T-cell (primary cell): ENCODE results near the gene PTDSS2. TPM values are rescaled to one million over a fixed set of nuclear protein-coding genes. Genes with fewer than 3 reads are reported as not detected.

Experiments
- ATAC-seq, 4 experiments: fragments of 200-7000 bp in 3 of 4; fragments of 150-1000 bp in 1 of 4; cut with Tn5 transposase; replicated peaks in 1 of 4; 1 replicate in 3 of 4; 2 replicates in 1 of 4; pipeline ENCODE4 v1.10.0; 2021; ENCODE audit warnings: moderate library complexity in 3 of 4, mild to moderate bottlenecking in 2 of 4, moderate number of reproducible peaks in 1 of 4
- CTCF ChIA-PET, 2 donors: fragments of 300-600 bp; sonication (Branson Sonifier 250); formaldehyde crosslinking; loops; one replicate each; lab custom pipeline; 2022; ENCODE audit warnings: antibody characterized with exemption in 2 of 2; lab: Charles Lee
- POLR2A ChIA-PET, 2 donors: fragments of 300-600 bp; sonication (Branson Sonifier 250); formaldehyde crosslinking; loops; one replicate each; lab custom pipeline; 2022; ENCODE audit warnings: antibody characterized with exemption in 2 of 2; lab: Charles Lee
- DNase-seq, 35 experiments: peaks; one replicate each; pipeline versions ENCODE4 v3.0.0 to v3.0.0-alpha.2; 2013 to 2023
- H3K27ac ChIP-seq: one replicate; pipeline ENCODE4 v1.5.1; 2013; ENCODE audit warnings: low read length
- H3K27me3 ChIP-seq, 2 experiments: replicated peaks in 1 of 2; 1 replicate in 1 of 2; 2 replicates in 1 of 2; pipeline versions ENCODE4 v1.6.1 to v1.7.0; 2013; ENCODE audit warnings: low read length in 1 of 2, mixed read lengths in 1 of 2; ENCODE audit not compliant: control insufficient read depth in 2 of 2, insufficient read depth in 2 of 2; ENCODE audit errors: extremely low read depth in 1 of 2
- H3K36me3 ChIP-seq, 2 donors: 1 replicate in 1 of 2; 2 replicates in 1 of 2; pipeline versions ENCODE4 v1.6.1 to v1.7.0; 2013; ENCODE audit warnings: low read length in 1 of 2; ENCODE audit not compliant: control insufficient read depth in 2 of 2, insufficient read depth in 1 of 2; ENCODE audit errors: extremely low read depth in 1 of 2
- H3K4me1 ChIP-seq, 2 experiments: 1 replicate in 1 of 2; 2 replicates in 1 of 2; pipeline versions ENCODE4 v1.6.1 to v1.7.0; 2013; ENCODE audit warnings: low read length in 2 of 2, mixed read lengths in 1 of 2; ENCODE audit not compliant: insufficient read depth in 2 of 2, control insufficient read depth in 1 of 2; ENCODE audit errors: extremely low read depth in 1 of 2
- H3K4me3 ChIP-seq, 2 donors: 1 replicate in 1 of 2; 2 replicates in 1 of 2; pipeline versions ENCODE4 v1.5.1 to v1.7.0; 2013; ENCODE audit warnings: mild to moderate bottlenecking in 2 of 2, low read length in 1 of 2, moderate library complexity in 1 of 2; ENCODE audit not compliant: control insufficient read depth in 1 of 2; ENCODE audit errors: extremely low read depth in 1 of 2
- H3K9me3 ChIP-seq: 2 replicates; pipeline ENCODE4 v1.7.0; 2013
- H3K27ac Mint-ChIP-seq, 2 donors: one replicate each; pipeline ENCODE4 v1.8.0; 2020 to 2021; ENCODE audit warnings: mild to moderate bottlenecking in 2 of 2, mixed read lengths in 2 of 2
- H3K27me3 Mint-ChIP-seq, 2 donors: one replicate each; pipeline ENCODE4 v1.8.0; 2021 to 2022; ENCODE audit warnings: mixed read lengths in 2 of 2
- H3K36me3 Mint-ChIP-seq: one replicate; pipeline ENCODE4 v1.8.0; 2021; ENCODE audit warnings: mixed read lengths
- H3K4me1 Mint-ChIP-seq, 3 donors: one replicate each; pipeline ENCODE4 v1.8.0; 2020 to 2022; ENCODE audit warnings: mixed read lengths in 3 of 3, mild to moderate bottlenecking in 1 of 3
- H3K4me3 Mint-ChIP-seq, 3 donors: one replicate each; pipeline ENCODE4 v1.8.0; 2020 to 2022; ENCODE audit warnings: mild to moderate bottlenecking in 3 of 3, mixed read lengths in 3 of 3, moderate library complexity in 3 of 3
- H3K9me3 Mint-ChIP-seq, 3 donors: one replicate each; pipeline ENCODE4 v1.8.0; 2020 to 2022; ENCODE audit warnings: mixed read lengths in 3 of 3
- whole genome bisulfite sequencing: methylation state at CpG from one replicate; pipeline ENCODE4 v1.1.5; 2013; ENCODE audit warnings: missing lambda C conversion rate; ENCODE audit not compliant: insufficient coverage; 5-methylcytosine and 5-hydroxymethylcytosine counted together
- total RNA-seq, 35 experiments: library from RNA in 6 of 35; stranded (reverse) in 6 of 35; fragments of 120-200 nt in 1 of 35; gene quantifications; one replicate each; pipeline versions ENCODE4 v1.2.1 to v1.2.4 and lab custom pipeline; 2013 to 2026

Gene PTDSS2
- total RNA-seq, 5 donors from 2014 or later (not counting 1 experiment from before 2014, with no cell fraction given), result 22.4 to 33.5 (median 28.7) TPM

DNA sequence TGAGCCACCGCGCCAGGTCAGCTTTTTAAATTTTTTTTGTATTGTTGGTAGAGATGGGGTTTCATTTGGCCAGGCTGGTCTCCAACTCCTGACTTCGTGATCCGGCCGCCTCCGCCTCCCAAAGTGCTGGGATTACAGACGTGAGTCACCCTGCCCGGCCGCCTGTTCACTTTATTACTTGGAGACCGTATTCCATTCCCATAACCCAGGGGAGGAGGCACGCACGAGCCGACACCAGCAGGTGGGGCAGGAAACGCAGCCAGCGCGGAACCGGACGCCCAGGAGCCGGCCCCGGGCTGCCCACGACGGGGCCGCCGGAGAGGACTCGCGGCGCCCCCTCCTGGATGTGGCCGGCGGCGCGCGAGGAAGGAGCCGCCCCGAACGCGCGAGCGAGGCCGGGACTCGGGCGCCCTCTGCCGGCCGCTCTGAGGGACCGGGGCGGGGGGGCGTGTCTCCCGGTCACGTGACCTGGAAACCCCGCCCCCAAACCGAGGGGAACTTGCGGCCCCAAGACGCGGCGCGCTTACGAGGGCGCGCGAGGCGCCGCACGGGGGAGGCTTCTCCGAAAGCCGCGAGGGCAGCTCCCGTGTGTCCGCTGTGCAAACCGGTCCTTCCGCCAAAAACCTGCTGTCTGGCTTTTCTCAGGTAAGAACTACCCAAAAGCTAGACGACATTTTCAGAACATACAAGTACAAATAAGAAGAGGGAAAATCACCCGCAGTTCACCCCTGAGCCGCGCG is 68.6 kb downstream of the PTDSS2 start:
- DNase-seq (peak; percentile 64 to 97 (median 85)), ATAC-seq (peak; percentile 84 to 98 (median 94))
- no peaks in the 10 kb centered on the region for H3K9me3 ChIP-seq
- WGBS, result 3% methylated on average over 64 of the region's 74 CpGs
- H3K4me1 ChIP-seq, result peaks cover 2 to 7% of the 10 kb centered on the region in 2 experiments
- Mint-ChIP-seq H3K36me3 (no peaks in the 10 kb centered on the region), H3K27ac (peak overlapping the region; percentile 84 to 89), H3K27me3 (no peaks in the 10 kb centered on the region), H3K9me3 (peaks cover 0 to 3% (median 0%) of the 10 kb centered on the region in 3 donors), H3K4me1 (peaks cover 4 to 7% (median 5%) of the 10 kb centered on the region in 3 donors), H3K4me3 (peak overlapping the region; percentile 71 to 83 (median 76))
- H3K27me3 ChIP-seq, result no peaks in the 10 kb centered on the region
- H3K4me3 ChIP-seq, result peak overlapping the region; percentile 23 to 28
- peak overlapping the region; percentile 44 for H3K27ac ChIP-seq
- POLR2A ChIA-PET, result interaction anchor here in 1 of 2 donors (0.6 kb wide), 1 partner anchor 304 kb away, joined by 5 read pairs; no protein-coding TSS in a partner anchor
- CTCF ChIA-PET, result interaction anchor here (0.6 to 2.0 kb wide), 6 partner anchors 10 to 937 kb away, joined by 3 to 10 read pairs (median 3); partner anchors contain the start of gene RNH1 (in 1 of the 2)
- H3K36me3 ChIP-seq, result no peaks in the 10 kb centered on the region

DNA sequence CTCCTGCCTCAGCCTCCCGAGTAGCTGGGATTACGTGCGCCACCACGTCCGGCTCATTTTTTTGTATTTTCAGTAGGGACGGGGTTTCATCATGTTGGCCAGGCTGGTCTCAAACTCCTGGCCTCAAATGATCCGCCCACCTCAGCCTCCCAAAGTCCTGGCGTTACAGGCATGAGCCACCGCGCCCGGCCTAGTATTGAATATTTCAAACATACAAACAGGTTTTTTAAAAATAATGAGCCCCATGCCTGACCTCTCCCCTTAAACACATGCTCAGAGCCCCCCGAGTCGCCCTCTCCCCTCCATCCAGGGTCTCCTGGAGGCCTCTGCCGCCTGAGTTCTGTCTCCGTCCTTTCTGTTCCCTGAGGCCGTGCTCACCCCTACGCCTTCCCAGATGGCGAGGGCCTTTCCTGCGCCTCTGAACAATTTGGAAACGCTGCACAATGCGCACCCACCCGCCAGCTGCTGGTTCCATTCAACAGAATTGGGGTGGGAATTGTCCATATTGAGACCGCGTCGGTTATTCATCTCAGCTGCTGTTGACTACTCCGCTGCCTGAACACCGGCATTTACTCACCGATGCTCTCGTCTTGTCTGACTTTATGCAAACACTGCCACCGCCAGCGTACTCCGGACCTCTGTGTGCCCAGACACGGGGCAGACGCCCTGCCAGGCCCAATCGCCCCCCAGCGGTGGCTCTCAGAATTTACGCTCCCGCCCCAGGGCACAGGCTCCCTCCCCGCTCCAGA is 70.5 kb downstream of the PTDSS2 start:
- H3K4me3 Mint-ChIP-seq, result no peak overlapping the region
- Histone ChIP-seq H3K27ac (no peak overlapping the region), H3K4me1 (peaks cover 2 to 7% of the 10 kb centered on the region in 2 experiments), H3K4me3 (no peak overlapping the region), H3K27me3 (no peaks in the 10 kb centered on the region), H3K36me3 (no peaks in the 10 kb centered on the region), H3K9me3 (no peaks in the 10 kb centered on the region)
- peaks cover 4 to 7% (median 5%) of the 10 kb centered on the region in 3 donors for H3K4me1 Mint-ChIP-seq
- CTCF ChIA-PET, result interaction anchor here in 1 of 2 donors (0.6 kb wide), 1 partner anchor 1447 kb away, joined by 3 read pairs; no protein-coding TSS in a partner anchor
- H3K9me3 Mint-ChIP-seq, result peaks cover 0 to 3% (median 0%) of the 10 kb centered on the region in 3 donors
- no peaks in the 10 kb centered on the region for H3K36me3 Mint-ChIP-seq
- H3K27ac Mint-ChIP-seq, result no peak overlapping the region
- no peaks in the 10 kb centered on the region for H3K27me3 Mint-ChIP-seq
- ATAC-seq (no peak), DNase-seq (no peak)
- WGBS, result 93% methylated on average over 35 of the region's 39 CpGs
- POLR2A ChIA-PET, result no interaction called here

DNA sequence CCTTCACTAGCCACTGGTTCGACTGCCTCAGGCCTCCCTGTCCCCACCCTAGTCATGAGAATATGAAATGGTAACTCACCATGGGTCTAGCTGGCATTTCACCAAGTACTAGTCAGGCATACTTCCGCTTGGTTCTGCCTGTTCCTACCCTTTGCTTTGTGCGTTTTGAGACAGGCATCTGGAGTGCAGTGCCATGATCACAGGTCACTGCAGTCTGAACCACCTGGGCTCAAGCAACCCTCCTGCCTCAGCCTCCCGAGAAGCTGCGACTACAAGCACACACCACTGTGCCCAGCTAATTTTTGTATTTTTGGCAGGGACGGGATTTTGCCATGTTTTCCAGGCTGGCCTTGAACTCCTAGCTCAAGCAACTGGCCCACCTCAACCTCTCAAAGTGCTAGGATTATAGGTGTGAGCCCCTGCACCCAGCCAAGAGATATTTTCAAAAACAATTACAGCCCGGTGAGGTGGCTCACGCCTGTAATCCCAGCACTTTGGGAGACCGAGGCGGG is 71.2 kb downstream of the PTDSS2 start:
- H3K27ac ChIP-seq, result no peak overlapping the region
- H3K4me1 ChIP-seq, result peaks cover 2 to 7% of the 10 kb centered on the region in 2 experiments
- peaks cover 4 to 7% (median 5%) of the 10 kb centered on the region in 3 donors for H3K4me1 Mint-ChIP-seq
- no peaks in the 10 kb centered on the region for H3K36me3 Mint-ChIP-seq
- ATAC-seq (no peak), DNase-seq (no peak)
- ChIA-PET CTCF (no interaction called here), POLR2A (interaction anchor here in 1 of 2 donors (0.5 kb wide), 1 partner anchor 191 kb away, joined by 5 read pairs; no protein-coding TSS in a partner anchor)
- no peak overlapping the region for H3K4me3 ChIP-seq
- H3K36me3 ChIP-seq, result no peaks in the 10 kb centered on the region
- peaks cover 0 to 3% (median 0%) of the 10 kb centered on the region in 3 donors for H3K9me3 Mint-ChIP-seq
- no peaks in the 10 kb centered on the region for H3K9me3 ChIP-seq
- no peaks in the 10 kb centered on the region for H3K27me3 Mint-ChIP-seq
- 94% methylated on average over 5 of the region's 10 CpGs for WGBS
- no peaks in the 10 kb centered on the region for H3K27me3 ChIP-seq
- H3K4me3 Mint-ChIP-seq, result no peak overlapping the region
- no peak overlapping the region for H3K27ac Mint-ChIP-seq

DNA sequence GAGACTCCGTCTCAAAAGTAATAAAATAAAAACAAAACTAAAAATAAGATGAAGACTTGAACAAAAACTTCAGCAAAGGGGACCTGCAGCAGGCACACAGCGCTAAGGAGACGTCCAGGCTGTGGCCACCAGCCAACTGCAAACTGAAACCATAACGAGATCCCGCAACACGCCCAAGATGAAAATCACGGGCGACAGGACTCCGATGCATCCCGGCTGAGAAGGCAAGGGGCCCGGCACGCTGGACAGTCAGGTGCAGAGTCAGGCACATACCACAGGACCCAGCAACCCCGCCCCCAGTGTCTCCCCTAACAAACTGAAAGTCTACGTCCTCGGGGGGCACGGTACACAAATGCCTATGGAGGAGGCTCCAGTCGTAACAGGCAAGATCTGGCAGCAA is 76.1 kb downstream of the PTDSS2 start:
- H3K27me3 Mint-ChIP-seq, result no peaks in the 10 kb centered on the region
- no peak overlapping the region for H3K4me3 Mint-ChIP-seq
- ATAC-seq, result no peak

DNA sequence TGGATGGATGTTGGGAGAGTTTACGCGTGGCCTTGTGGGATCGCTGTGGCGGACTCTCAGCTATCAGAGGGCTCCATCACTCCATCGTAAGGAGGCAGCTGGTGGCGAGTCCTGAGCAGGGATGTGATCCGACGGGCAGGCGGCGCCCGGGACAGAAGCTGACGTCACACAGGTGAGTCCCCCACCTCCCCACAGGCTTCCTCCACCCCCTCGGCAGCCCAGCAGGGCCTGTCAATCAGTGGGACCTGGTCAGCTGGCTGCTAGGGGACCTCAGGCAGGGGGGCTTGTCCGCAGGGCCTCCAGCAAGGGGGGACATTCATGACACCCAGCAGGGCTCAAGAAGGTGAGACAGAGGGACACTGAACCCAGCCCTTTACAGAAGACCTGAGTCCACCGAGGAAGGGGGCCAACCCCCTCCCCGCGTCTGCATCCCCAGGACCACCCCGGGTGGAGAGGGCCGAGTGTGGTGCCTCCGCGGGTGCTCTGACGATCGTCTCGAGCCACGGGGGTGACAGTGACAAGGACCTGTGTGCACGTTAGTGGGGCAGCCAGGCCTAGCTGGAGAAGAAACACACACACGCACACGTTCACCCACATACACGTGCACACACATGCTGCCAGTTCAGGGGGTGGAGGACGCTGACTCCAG is 78.2 kb downstream of the PTDSS2 start:
- ATAC-seq (no peak), DNase-seq (no peak)
- Histone ChIP-seq H3K4me1 (peaks cover 0 to 4% of the 10 kb centered on the region in 2 experiments), H3K36me3 (peaks cover 7 to 19% of the 10 kb centered on the region in 2 donors), H3K27ac (no peak overlapping the region), H3K4me3 (no peak overlapping the region), H3K9me3 (no peaks in the 10 kb centered on the region), H3K27me3 (no peaks in the 10 kb centered on the region)
- 90% methylated on average over 25 of the region's 30 CpGs for WGBS
- no peak overlapping the region for H3K4me3 Mint-ChIP-seq
- no peaks in the 10 kb centered on the region for H3K27me3 Mint-ChIP-seq
- H3K4me1 Mint-ChIP-seq, result peaks cover 0 to 2% (median 0%) of the 10 kb centered on the region in 3 donors
- CTCF ChIA-PET, result interaction anchor here in 1 of 2 donors (0.7 kb wide), 1 partner anchor 19 kb away, joined by 4 read pairs; no protein-coding TSS in a partner anchor
- no peaks in the 10 kb centered on the region for H3K9me3 Mint-ChIP-seq
- peaks cover 6% of the 10 kb centered on the region for H3K36me3 Mint-ChIP-seq
- POLR2A ChIA-PET, result no interaction called here
- no peak overlapping the region for H3K27ac Mint-ChIP-seq

More for the DNA sequence above, 76.1 kb downstream of the PTDSS2 start:
- Histone ChIP-seq H3K4me1 (no peaks in the 10 kb centered on the region), H3K9me3 (no peaks in the 10 kb centered on the region), H3K4me3 (no peak overlapping the region), H3K27me3 (no peaks in the 10 kb centered on the region), H3K27ac (no peak overlapping the region), H3K36me3 (peaks cover 2 to 3% of the 10 kb centered on the region in 2 donors)
- no peak overlapping the region for H3K27ac Mint-ChIP-seq
- POLR2A ChIA-PET, result no interaction called here
- 87% methylated on average over 16 of the region's 17 CpGs for WGBS
- no peaks in the 10 kb centered on the region for H3K9me3 Mint-ChIP-seq
- CTCF ChIA-PET, result no interaction called here
- H3K36me3 Mint-ChIP-seq, result no peaks in the 10 kb centered on the region
- H3K4me1 Mint-ChIP-seq, result no peaks in the 10 kb centered on the region
- DNase-seq, result no peak
